HEK293T (cell line): ENCODE data around the gene KIF4B.

ENCODE experiments used
- ARNT ChIP-seq: fragments of 450-650 bp; IDR thresholded peaks from 2 replicates; pipeline ENCODE4 v1.6.1; 2017; ENCODE audit warnings: mild to moderate bottlenecking
- BHLHE40 ChIP-seq: fragments of 450-650 bp; IDR thresholded peaks from 2 replicates; pipeline ENCODE4 v1.6.1; 2016; ENCODE audit warnings: mild to moderate bottlenecking, moderate library complexity, borderline replicate concordance
- ELF4 ChIP-seq: fragments of 450-650 bp; IDR thresholded peaks from 2 replicates; pipeline ENCODE4 v1.6.1; 2017; ENCODE audit warnings: antibody characterized with exemption
- FOXA1 ChIP-seq: fragments of 450-650 bp; IDR thresholded peaks from 2 replicates; pipeline ENCODE4 v1.6.1; 2016; ENCODE audit warnings: mild to moderate bottlenecking
- FOXK2 ChIP-seq: fragments of 450-650 bp; IDR thresholded peaks from 2 replicates; pipeline ENCODE4 v1.6.1; 2016; ENCODE audit warnings: mild to moderate bottlenecking
- FOXM1 ChIP-seq: fragments of 450-650 bp; IDR thresholded peaks from 2 replicates; pipeline ENCODE4 v1.6.1; 2017; ENCODE audit warnings: mild to moderate bottlenecking, borderline replicate concordance
- HDGF ChIP-seq: fragments of 450-650 bp; IDR thresholded peaks from 2 replicates; pipeline ENCODE4 v1.6.1; 2017; ENCODE audit warnings: antibody characterized with exemption, borderline replicate concordance
- LEF1 ChIP-seq: fragments of 450-650 bp; IDR thresholded peaks from 2 replicates; pipeline ENCODE4 v1.6.1; 2017; ENCODE audit warnings: mild to moderate bottlenecking, borderline replicate concordance
- SP1 ChIP-seq: fragments of 450-650 bp; IDR thresholded peaks from 2 replicates; pipeline ENCODE4 v1.6.1; 2017
- SUZ12 ChIP-seq: fragments of 450-650 bp; IDR thresholded peaks from 2 replicates; pipeline ENCODE4 v1.6.1; 2016; ENCODE audit warnings: mild to moderate bottlenecking
- TARDBP ChIP-seq: fragments of 450-650 bp; IDR thresholded peaks from 2 replicates; pipeline ENCODE4 v1.6.1; 2016
- TF ChIP-seq, protein P1 (sequence below): fragments of 450-650 bp; IDR thresholded peaks from 2 replicates; pipeline ENCODE4 v1.6.1; 2016

DNA sequence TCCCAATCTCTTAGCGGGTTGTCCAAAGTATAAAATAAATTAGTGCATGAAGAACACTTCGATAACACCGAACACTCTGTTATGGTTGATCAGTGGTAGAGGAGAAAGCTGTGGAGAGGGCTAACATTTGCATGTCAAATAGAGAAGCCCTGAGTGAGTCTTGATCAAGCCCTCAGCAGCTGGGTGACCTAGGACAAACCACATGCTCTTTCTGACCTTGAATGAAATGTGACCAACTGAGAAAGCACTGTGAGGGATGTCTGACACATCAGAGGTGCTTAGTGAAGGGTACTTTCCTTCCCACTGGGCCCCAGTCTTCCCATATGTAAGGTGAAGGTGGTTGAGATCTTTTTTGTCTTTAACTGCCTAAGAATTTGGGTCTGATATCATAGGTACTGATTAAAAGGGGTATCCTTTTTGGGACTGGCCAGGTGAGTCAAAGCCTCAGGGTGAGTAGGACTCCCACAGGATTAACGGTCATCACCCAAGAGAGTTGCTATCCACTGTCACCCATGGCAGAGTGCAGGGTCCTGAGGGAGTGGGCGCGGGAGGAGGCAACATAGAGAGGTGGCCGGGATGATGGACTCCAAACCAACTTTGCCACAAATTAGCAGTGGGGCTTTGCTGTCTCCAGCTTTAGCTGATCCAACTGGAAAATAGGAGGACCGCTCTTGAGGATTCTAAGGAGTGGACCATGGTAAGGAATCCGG, 53.5 kb downstream of the KIF4B start:
- TF ChIP-seq FOXK2 (no peak), FOXM1 (no peak), FOXA1 (no peak), TARDBP (no peak), BHLHE40 (no peak), ELF4 (no peak), SUZ12 (no peak), LEF1 (no peak), SP1 (no peak), HDGF (no peak), ARNT (no peak)
- TF ChIP-seq, protein P1, sequence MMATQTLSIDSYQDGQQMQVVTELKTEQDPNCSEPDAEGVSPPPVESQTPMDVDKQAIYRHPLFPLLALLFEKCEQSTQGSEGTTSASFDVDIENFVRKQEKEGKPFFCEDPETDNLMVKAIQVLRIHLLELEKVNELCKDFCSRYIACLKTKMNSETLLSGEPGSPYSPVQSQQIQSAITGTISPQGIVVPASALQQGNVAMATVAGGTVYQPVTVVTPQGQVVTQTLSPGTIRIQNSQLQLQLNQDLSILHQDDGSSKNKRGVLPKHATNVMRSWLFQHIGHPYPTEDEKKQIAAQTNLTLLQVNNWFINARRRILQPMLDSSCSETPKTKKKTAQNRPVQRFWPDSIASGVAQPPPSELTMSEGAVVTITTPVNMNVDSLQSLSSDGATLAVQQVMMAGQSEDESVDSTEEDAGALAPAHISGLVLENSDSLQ = no peak
